ENCODE data around the gene MED13L. TPM values are rescaled to one million over a fixed set of nuclear protein-coding genes. Genes with fewer than 3 reads are reported as not detected.

Gene MED13L
- polyA plus RNA-seq, 1 of the 3 experiments (the other 2 are of a cell fraction) = 17.1 TPM

GRCh38 chr12:116174006-116174405, 103.5 kb downstream of the MED13L start:
- H3K4me2 ChIP-seq = no peak overlapping the region
- peaks cover 100% of the 10 kb centered on the region for H3K79me2 ChIP-seq (ENCODE audit: insufficient read depth)
- H2AFZ ChIP-seq (ENCODE audit: low read depth) = no peak overlapping the region
- CTCF ChIA-PET = no interaction called here
- peaks cover 100% of the 10 kb centered on the region for H4K20me1 ChIP-seq (ENCODE audit: insufficient read depth)
- H3K4me3 ChIP-seq (ENCODE audit: low read depth in 2 of 2, low read length in 1 of 2) = no peak overlapping the region
- no peaks in the 10 kb centered on the region for H3K36me3 ChIP-seq (replicated peaks in 1 of 2; ENCODE audit: control insufficient read depth in 1 of 2, insufficient read depth in 2 of 2, low read length in 1 of 2)
- no peak overlapping the region for H3K27ac ChIP-seq (ENCODE audit: low read depth in 2 of 2, low read length in 1 of 2)
- no peaks in the 10 kb centered on the region for H3K27me3 ChIP-seq (ENCODE audit: insufficient read depth)
- H3K9ac ChIP-seq = no peak overlapping the region
- POLR2A ChIA-PET = no interaction called here
- peaks cover 23% of the 10 kb centered on the region for H3F3A ChIP-seq (replicated peaks; ENCODE audit: insufficient read depth)
- DNase-seq = no peak
- 94% methylated on average over 3 of the region's 3 CpGs for WGBS (ENCODE audit: low lambda C conversion rate)
- peaks cover 2 to 19% of the 10 kb centered on the region in 2 experiments; a peak in 2 of 4 replicates for H3K4me1 ChIP-seq (ENCODE audit: control insufficient read depth in 1 of 2, insufficient read depth in 2 of 2, low read depth in 1 of 2, low read length in 1 of 2)
- no peaks in the 10 kb centered on the region for H3K9me3 ChIP-seq
- no peak for TF ChIP-seq MAX (IDR thresholded peaks at IDR 0.05; ENCODE audit: low read depth)
- no peaks in the 10 kb centered on the region for H3K9me2 ChIP-seq

DNA sequence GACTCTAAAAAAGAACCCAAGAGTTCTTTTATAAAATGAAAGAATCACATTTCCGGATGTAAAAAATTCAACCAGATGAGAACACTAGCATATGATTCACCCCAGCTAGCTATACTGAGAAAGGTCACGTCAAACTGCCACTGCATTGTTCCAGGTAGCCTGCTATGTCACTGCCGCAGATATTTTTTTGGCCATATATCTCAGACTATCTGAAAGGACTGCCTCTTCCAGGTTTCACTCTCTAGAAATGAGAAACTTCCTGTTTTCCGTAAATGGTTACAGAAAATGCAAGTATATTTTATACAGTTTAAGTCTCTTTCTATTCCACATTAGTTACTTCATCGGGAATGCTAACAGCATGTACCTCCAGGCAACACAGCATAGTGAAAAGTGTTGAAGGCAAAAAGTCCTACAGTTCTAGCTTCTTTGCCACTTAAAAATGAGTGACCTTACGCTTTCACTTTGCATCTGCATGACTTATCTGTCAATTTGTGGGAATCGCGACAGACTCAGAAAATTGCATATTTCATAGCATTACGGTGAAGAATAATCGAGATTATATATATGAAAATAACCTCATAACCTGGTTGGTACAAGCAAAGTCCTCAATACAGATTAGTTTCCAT, 105.2 kb downstream of the MED13L start:
- WGBS (ENCODE audit: low lambda C conversion rate) = 84% methylated on average over 10 of the region's 10 CpGs
- Histone ChIP-seq H3K36me3 (replicated peaks in 1 of 2; ENCODE audit: control insufficient read depth in 1 of 2, insufficient read depth in 2 of 2, low read length in 1 of 2) (no peaks in the 10 kb centered on the region), H3K4me2 (peak overlapping the region; percentile 49; the same call in 1 of the 2 replicates), H3K9me3 (no peaks in the 10 kb centered on the region), H3K4me3 (ENCODE audit: low read depth in 2 of 2, low read length in 1 of 2) (no peak overlapping the region), H3K27ac (ENCODE audit: low read depth in 2 of 2, low read length in 1 of 2) (peak overlapping the region in 1 of 2 experiments; percentile 45; a peak in 1 of 4 replicates), H3K9me2 (no peaks in the 10 kb centered on the region), H2AFZ (ENCODE audit: low read depth) (no peak overlapping the region), H3K79me2 (ENCODE audit: insufficient read depth) (peaks cover 100% of the 10 kb centered on the region), H3F3A (replicated peaks; ENCODE audit: insufficient read depth) (peaks cover 18% of the 10 kb centered on the region), H3K27me3 (ENCODE audit: insufficient read depth) (no peaks in the 10 kb centered on the region), H3K9ac (no peak overlapping the region; the same call in 1 of the 2 replicates), H3K4me1 (ENCODE audit: control insufficient read depth in 1 of 2, insufficient read depth in 2 of 2, low read depth in 1 of 2, low read length in 1 of 2) (peaks cover 2 to 19% of the 10 kb centered on the region in 2 experiments; a peak in 2 of 4 replicates), H4K20me1 (ENCODE audit: insufficient read depth) (peaks cover 99% of the 10 kb centered on the region)
- no peak for DNase-seq
- CTCF ChIA-PET = interaction anchor here (1.3 kb wide), 1 partner anchor 18 kb away, joined by 3 read pairs; no protein-coding TSS in a partner anchor
- POLR2A ChIA-PET = no interaction called here
- TF ChIP-seq, protein P1, sequence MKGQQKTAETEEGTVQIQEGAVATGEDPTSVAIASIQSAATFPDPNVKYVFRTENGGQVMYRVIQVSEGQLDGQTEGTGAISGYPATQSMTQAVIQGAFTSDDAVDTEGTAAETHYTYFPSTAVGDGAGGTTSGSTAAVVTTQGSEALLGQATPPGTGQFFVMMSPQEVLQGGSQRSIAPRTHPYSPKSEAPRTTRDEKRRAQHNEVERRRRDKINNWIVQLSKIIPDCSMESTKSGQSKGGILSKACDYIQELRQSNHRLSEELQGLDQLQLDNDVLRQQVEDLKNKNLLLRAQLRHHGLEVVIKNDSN (IDR thresholded peaks at IDR 0.05; ENCODE audit: borderline replicate concordance, low read depth) = no peak
- TF ChIP-seq FOXJ3 (CRISPR knock-in tag; IDR thresholded peaks at IDR 0.05) (no peak), TAF1 (IDR thresholded peaks at IDR 0.05; ENCODE audit: borderline replicate concordance, low read depth, low read length) (no peak), EP300 (IDR thresholded peaks at IDR 0.05; ENCODE audit: borderline replicate concordance in 1 of 2, low read depth in 1 of 2, low read length in 1 of 2) (no peak)

GRCh38 chr12:116171549-116171948, 105.9 kb downstream of the MED13L start:
- no peaks in the 10 kb centered on the region for H3K9me2 ChIP-seq
- peak overlapping the region; percentile 49 for H3K4me2 ChIP-seq
- peaks cover 100% of the 10 kb centered on the region for H3K79me2 ChIP-seq (ENCODE audit: insufficient read depth)
- 79% methylated on average over 3 of the region's 3 CpGs for WGBS (ENCODE audit: low lambda C conversion rate)
- DNase-seq = no peak
- no peaks in the 10 kb centered on the region for H3K36me3 ChIP-seq (replicated peaks in 1 of 2; ENCODE audit: control insufficient read depth in 1 of 2, insufficient read depth in 2 of 2, low read length in 1 of 2)
- no peaks in the 10 kb centered on the region for H3K27me3 ChIP-seq (ENCODE audit: insufficient read depth)
- ChIA-PET CTCF (interaction anchor here (0.9 to 1.7 kb wide), 3 partner anchors 12 to 91 kb away, joined by 3 to 4 read pairs (median 3); no protein-coding TSS in a partner anchor), POLR2A (no interaction called here)
- peaks cover 99% of the 10 kb centered on the region for H4K20me1 ChIP-seq (ENCODE audit: insufficient read depth)
- H3F3A ChIP-seq (replicated peaks; ENCODE audit: insufficient read depth) = peaks cover 18% of the 10 kb centered on the region
- TF ChIP-seq CHD2 (IDR thresholded peaks at IDR 0.05; ENCODE audit: low read length, partially characterized antibody) (no peak), TCF12 (IDR thresholded peaks at IDR 0.05) (no peak), GABPA (IDR thresholded peaks at IDR 0.05; ENCODE audit: low read depth) (no peak)
- TF ChIP-seq, protein P2, sequence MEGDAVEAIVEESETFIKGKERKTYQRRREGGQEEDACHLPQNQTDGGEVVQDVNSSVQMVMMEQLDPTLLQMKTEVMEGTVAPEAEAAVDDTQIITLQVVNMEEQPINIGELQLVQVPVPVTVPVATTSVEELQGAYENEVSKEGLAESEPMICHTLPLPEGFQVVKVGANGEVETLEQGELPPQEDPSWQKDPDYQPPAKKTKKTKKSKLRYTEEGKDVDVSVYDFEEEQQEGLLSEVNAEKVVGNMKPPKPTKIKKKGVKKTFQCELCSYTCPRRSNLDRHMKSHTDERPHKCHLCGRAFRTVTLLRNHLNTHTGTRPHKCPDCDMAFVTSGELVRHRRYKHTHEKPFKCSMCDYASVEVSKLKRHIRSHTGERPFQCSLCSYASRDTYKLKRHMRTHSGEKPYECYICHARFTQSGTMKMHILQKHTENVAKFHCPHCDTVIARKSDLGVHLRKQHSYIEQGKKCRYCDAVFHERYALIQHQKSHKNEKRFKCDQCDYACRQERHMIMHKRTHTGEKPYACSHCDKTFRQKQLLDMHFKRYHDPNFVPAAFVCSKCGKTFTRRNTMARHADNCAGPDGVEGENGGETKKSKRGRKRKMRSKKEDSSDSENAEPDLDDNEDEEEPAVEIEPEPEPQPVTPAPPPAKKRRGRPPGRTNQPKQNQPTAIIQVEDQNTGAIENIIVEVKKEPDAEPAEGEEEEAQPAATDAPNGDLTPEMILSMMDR (IDR thresholded peaks at IDR 0.05) = no peak
- H2AFZ ChIP-seq (ENCODE audit: low read depth) = no peak overlapping the region
- H3K4me3 ChIP-seq (ENCODE audit: low read depth in 2 of 2, low read length in 1 of 2) = no peak overlapping the region; a peak in 1 of 4 replicates
- no peaks in the 10 kb centered on the region for H3K9me3 ChIP-seq
- peak overlapping the region in 1 of 2 experiments; percentile 45; a peak in 1 of 4 replicates for H3K27ac ChIP-seq (ENCODE audit: low read depth in 2 of 2, low read length in 1 of 2)
- no peak overlapping the region; the same call in 1 of the 2 replicates for H3K9ac ChIP-seq
- peaks cover 2 to 22% of the 10 kb centered on the region in 2 experiments; a peak in 2 of 4 replicates for H3K4me1 ChIP-seq (ENCODE audit: control insufficient read depth in 1 of 2, insufficient read depth in 2 of 2, low read depth in 1 of 2, low read length in 1 of 2)

All from SK-N-SH (cell line).